Measurements from ENCODE around the gene PSMB5. TPM values are rescaled to one million over a fixed set of nuclear protein-coding genes. Genes with fewer than 3 reads are reported as not detected.

PSMB5 gene
- total RNA-seq, 2 experiments from 2014 or later = 66.7 to 95.3 TPM

- no peaks in the 10 kb centered on the region for H3K4me1 Mint-ChIP-seq
- CTCF ChIA-PET = interaction anchor here (0.6 to 25.7 kb wide), 5 partner anchors 9 to 1383 kb away, joined by 3 to 867 read pairs (median 57); partner anchors contain the start of genes AJUBA and CDH24
- ATAC-seq (no peak), DNase-seq (no peak)
- H3K4me3 Mint-ChIP-seq = no peak overlapping the region
- peaks cover 3% of the 10 kb centered on the region for H3K36me3 Mint-ChIP-seq
- no peaks in the 10 kb centered on the region for H3K27me3 Mint-ChIP-seq
- H3K9me3 Mint-ChIP-seq (ENCODE audit: low read depth) = no peaks in the 10 kb centered on the region
- no peak overlapping the region for H3K27ac Mint-ChIP-seq
Observed at GRCh38 chr14:22997676-22998323, 36.9 kb downstream of the PSMB5 start.

DNA sequence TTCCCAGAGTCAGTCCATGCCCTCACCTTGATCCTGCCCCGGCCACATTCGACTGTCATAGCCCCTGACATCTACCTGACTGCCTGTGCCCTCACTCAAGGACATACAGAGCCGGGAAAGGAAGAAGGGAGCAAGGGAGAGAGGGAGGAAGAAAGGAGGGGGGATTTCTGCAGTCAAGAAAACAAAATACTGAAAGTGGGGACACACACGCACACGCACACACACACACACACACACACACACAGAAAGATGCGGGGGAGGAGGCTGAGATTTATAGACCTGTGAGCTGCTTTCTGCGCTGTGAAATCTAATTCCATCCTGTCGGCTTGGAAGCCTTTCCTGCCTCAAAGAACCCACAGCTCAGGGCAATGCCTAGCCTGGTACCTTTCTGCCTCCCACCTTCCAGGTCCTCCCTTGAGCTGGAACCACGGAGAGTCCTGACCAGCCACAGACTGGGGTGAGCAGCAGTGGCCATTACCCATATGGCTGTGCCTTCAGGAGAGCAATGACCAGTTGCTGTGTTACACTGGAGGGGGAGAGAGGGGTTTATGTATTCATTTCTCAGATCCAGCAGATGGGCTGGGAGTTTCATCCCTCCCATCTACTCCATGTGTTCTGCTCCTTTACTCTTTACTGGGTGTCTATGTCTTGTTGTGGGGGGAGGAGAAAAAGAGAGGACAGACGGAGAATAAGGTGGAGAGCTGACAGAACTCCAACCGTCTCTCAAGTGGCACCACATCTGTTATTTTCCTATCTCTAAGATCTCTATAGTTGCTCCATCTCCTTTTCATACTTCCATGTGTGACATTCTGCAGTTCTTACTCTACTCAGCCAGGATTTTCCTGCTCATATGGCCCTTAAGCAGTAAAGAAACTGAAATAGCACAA is 37.7 kb downstream of the PSMB5 start:
- Mint-ChIP-seq H3K27me3 (no peaks in the 10 kb centered on the region), H3K9me3 (ENCODE audit: low read depth) (no peaks in the 10 kb centered on the region), H3K27ac (no peak overlapping the region), H3K4me1 (no peaks in the 10 kb centered on the region), H3K36me3 (peaks cover 3% of the 10 kb centered on the region), H3K4me3 (no peak overlapping the region)
- ATAC-seq = no peak
- CTCF ChIA-PET = interaction anchor here (0.7 to 25.7 kb wide), 6 partner anchors 10 to 63 kb away, joined by 3 to 867 read pairs (median 41); partner anchors contain the start of genes AJUBA, CDH24 and PSMB5
- no peak for DNase-seq

DNA sequence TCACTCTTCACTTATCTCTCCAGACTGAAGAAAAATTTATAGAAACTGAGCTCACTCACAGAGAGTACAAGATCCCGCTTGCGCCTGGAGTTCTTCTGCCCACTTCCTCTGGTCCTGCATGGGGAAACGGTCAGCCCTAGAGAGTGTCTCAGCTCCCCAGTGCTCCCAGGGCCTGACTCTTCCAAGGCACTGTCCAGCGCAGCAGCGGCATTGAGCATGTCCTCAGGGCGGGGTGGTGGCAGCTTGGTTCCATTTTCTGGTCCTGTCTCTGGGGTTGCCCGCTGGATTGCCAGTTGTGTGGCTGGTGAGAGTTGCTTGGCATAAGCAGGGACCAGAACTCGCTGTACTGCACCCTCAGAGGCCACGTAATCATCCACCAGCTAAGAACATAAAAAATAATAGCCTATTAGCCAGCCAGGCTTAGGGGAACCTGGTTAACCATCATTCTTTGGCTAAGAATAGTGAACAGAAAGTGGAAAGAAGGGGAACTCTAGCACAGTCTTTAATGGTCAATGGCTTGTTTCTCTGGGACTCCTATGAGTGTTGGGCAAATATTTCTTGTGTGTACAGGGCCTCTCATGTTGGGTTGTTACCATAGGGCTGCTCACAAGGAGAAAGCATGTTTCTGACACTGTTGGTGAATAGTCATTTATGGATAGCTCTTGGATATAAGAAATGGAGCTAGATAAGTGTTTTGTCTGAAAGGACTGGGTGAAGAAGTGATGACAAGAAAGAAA is 38.6 kb downstream of the PSMB5 start:
- no peak overlapping the region for H3K4me3 Mint-ChIP-seq
- no peaks in the 10 kb centered on the region for H3K4me1 Mint-ChIP-seq
- H3K9me3 Mint-ChIP-seq (ENCODE audit: low read depth) = no peaks in the 10 kb centered on the region
- no peaks in the 10 kb centered on the region for H3K27me3 Mint-ChIP-seq
- ATAC-seq (no peak), DNase-seq (no peak)
- CTCF ChIA-PET = interaction anchor here (0.7 to 25.7 kb wide), 13 partner anchors 11 to 82 kb away, joined by 3 to 867 read pairs (median 7); partner anchors contain the start of genes AJUBA, CDH24, PRMT5 and PSMB5
- H3K27ac Mint-ChIP-seq = no peak overlapping the region
- H3K36me3 Mint-ChIP-seq = peaks cover 3% of the 10 kb centered on the region

- Mint-ChIP-seq H3K4me1 (no peaks in the 10 kb centered on the region), H3K9me3 (ENCODE audit: low read depth) (no peaks in the 10 kb centered on the region), H3K27me3 (no peaks in the 10 kb centered on the region), H3K36me3 (peaks cover 4% of the 10 kb centered on the region), H3K4me3 (no peak overlapping the region), H3K27ac (no peak overlapping the region)
- DNase-seq = no peak
- ATAC-seq = peak; percentile 73
- CTCF ChIA-PET = interaction anchor here (0.7 to 25.7 kb wide), 31 partner anchors 10 to 1487 kb away, joined by 3 to 867 read pairs (median 4); partner anchors contain the start of genes ACIN1, AJUBA, C14orf119 and CDH24
Observed at GRCh38 chr14:22994762-22995275, 39.9 kb downstream of the PSMB5 start.

GRCh38 chr14:22993517-22993916 is 41.2 kb downstream of the PSMB5 start:
- DNase-seq = no peak
- no peak overlapping the region for H3K27ac Mint-ChIP-seq
- H3K4me1 Mint-ChIP-seq = no peaks in the 10 kb centered on the region
- peaks cover 4% of the 10 kb centered on the region for H3K36me3 Mint-ChIP-seq
- H3K9me3 Mint-ChIP-seq (ENCODE audit: low read depth) = no peaks in the 10 kb centered on the region
- ATAC-seq = no peak
- H3K27me3 Mint-ChIP-seq = no peaks in the 10 kb centered on the region
- H3K4me3 Mint-ChIP-seq = no peak overlapping the region
- CTCF ChIA-PET = interaction anchor here (0.7 to 25.7 kb wide), 11 partner anchors 9 to 327 kb away, joined by 3 to 867 read pairs (median 5); partner anchors contain the start of genes AJUBA and CDH24

DNA sequence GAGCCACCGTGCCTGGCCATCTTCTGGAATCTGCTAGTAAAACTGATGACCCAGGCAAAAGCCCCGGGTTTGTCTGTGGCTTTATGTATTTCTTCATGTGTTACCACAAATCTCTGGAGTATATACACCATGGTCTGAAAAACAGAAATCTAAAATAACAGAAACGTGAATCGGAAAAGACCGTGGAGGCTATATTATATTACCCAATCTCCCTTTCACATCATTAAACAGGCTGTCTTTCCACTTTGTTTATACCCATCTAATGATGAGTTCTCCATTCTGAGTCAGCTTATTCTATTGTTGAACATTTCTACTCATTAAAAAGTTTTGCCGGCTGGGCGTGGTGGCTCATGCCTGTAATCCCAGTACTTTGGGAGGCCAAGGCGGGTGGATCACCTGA is 42.8 kb downstream of the PSMB5 start:
- no peak for DNase-seq
- CTCF ChIA-PET = interaction anchor here (1.1 to 25.7 kb wide), 4 partner anchors 7 to 68 kb away, joined by 4 to 867 read pairs (median 52); partner anchors contain the start of genes AJUBA and CDH24
- H3K27me3 Mint-ChIP-seq = no peaks in the 10 kb centered on the region
- peaks cover 4% of the 10 kb centered on the region for H3K36me3 Mint-ChIP-seq
- H3K27ac Mint-ChIP-seq = no peak overlapping the region
- no peak for ATAC-seq
- H3K9me3 Mint-ChIP-seq (ENCODE audit: low read depth) = no peaks in the 10 kb centered on the region
- H3K4me1 Mint-ChIP-seq = no peaks in the 10 kb centered on the region
- no peak overlapping the region for H3K4me3 Mint-ChIP-seq

DNA sequence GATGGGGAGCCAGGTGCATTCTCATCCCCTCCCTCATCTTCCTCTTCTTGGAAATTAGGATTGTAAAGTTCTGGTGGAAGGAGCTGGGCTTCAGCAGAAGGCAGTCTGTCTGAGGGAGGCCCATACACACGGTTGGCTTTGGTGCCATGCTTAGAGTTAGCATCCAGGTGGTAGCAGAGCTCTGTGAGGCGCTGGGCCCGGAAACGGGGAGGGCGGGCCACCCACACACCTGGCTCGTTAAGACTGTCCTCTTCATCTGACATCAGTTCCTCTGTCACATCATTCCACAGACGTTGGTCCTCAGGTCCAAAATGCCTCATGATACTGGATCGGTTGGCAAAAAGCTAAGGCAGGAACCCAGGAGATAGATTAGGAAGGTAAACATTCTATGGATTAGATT is 47.4 kb downstream of the PSMB5 start:
- Mint-ChIP-seq H3K27ac (no peak overlapping the region), H3K9me3 (ENCODE audit: low read depth) (no peaks in the 10 kb centered on the region), H3K4me3 (no peak overlapping the region), H3K4me1 (no peaks in the 10 kb centered on the region), H3K27me3 (no peaks in the 10 kb centered on the region), H3K36me3 (peaks cover 1% of the 10 kb centered on the region)
- CTCF ChIA-PET = interaction anchor here (0.8 to 25.7 kb wide), 28 partner anchors 8 to 416 kb away, joined by 3 to 867 read pairs (median 9); partner anchors contain the start of genes CDH24, DAD1, PRMT5 and PSMB11
- ATAC-seq (no peak), DNase-seq (no peak)

GRCh38 chr14:22986508-22987054 is 48.1 kb downstream of the PSMB5 start:
- Mint-ChIP-seq H3K27me3 (no peaks in the 10 kb centered on the region), H3K27ac (no peak overlapping the region), H3K9me3 (ENCODE audit: low read depth) (no peaks in the 10 kb centered on the region), H3K4me1 (no peaks in the 10 kb centered on the region), H3K4me3 (no peak overlapping the region), H3K36me3 (peaks cover 1% of the 10 kb centered on the region)
- peak; percentile 93 for DNase-seq
- CTCF ChIA-PET = interaction anchor here (0.7 to 25.7 kb wide), 52 partner anchors 9 to 430 kb away, joined by 3 to 867 read pairs (median 5); partner anchors contain the start of genes ACIN1, C14orf119, CDH24 and DAD1
- ATAC-seq = peak; percentile 62

DNA sequence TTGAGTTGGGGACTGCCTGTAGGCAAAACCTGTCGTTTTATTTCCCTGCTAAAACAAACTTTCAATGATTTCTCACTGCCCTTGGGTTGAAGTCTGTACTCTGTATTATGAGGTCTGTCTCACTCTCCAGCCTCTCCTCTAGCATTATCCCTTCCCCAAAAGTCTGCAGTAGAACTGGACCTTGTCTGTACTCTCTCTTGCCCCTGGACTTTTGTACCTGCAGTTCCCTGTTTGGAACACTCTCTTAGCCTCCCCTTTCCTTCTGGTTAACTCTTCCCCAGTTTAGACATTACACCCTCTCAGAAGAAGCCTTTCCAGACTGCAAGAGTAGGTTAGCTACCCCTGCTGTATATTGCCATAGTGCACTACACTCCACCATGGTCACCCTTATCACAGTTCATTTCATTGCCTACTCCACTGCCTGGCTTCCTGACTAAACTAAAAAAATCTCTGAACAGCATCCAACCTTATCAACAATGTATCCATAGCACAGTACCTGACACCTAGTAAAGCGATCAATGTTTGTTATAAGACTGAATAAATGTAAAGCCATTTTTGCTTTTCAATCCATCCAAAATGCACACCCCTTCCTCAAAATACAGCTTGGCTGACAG is 48.7 kb downstream of the PSMB5 start:
- DNase-seq = no peak
- Mint-ChIP-seq H3K4me3 (no peak overlapping the region), H3K27ac (no peak overlapping the region)

DNA sequence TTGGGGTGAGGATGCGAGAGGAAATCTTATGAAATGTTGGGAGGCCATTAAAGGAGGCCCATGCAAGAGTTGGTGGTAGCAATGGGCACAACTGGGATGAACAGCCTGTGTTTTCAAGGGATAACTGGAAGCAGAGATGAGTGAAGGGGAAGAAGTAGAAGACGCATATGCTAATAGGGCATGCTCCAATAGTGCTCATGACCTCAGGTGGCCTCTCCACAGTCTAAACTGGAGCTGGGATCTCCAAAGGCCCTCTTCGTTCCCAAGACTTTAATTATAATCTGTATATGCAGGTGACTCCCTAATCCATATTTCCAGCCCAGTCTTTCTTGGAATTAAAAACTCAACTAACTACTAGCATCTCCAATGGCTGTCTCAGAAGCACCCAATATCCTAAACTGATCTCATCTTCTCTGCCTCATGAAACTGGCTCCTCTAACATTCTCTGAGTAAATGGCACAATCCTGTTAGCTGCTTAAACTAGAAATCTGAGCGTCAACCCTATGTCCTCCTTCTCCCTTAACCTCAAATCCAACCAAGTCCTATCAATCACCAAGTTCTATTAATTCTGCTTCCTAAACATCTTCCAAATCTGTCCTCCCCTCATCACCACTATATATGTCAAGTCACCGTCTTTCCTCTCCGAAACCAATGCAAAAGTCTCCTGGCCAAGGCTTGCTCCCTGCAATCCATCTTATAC is 49.6 kb downstream of the PSMB5 start:
- H3K4me1 Mint-ChIP-seq = peaks cover under 1% of the 10 kb centered on the region

More for the DNA sequence above, 48.7 kb downstream of the PSMB5 start:
- no peaks in the 10 kb centered on the region for H3K9me3 Mint-ChIP-seq (ENCODE audit: low read depth)
- H3K4me1 Mint-ChIP-seq = no peaks in the 10 kb centered on the region
- ATAC-seq = no peak
- CTCF ChIA-PET = interaction anchor here (0.7 to 25.7 kb wide), 51 partner anchors 9 to 430 kb away, joined by 3 to 867 read pairs (median 5); partner anchors contain the start of genes ACIN1, C14orf119, CDH24 and DAD1
- H3K36me3 Mint-ChIP-seq = peaks cover 1% of the 10 kb centered on the region
- peaks cover 2% of the 10 kb centered on the region for H3K27me3 Mint-ChIP-seq

GRCh38 chr14:22982477-22983245 is 52.0 kb downstream of the PSMB5 start, which contains the start of gene AJUBA:
AJUBA (minus strand) TSS chr14:22982551; CDS start chr14:22982266, 285 bp downstream.
- no peaks in the 10 kb centered on the region for H3K9me3 Mint-ChIP-seq (ENCODE audit: low read depth)
- DNase-seq (peak; percentile 78), ATAC-seq (peak; percentile 81)
- H3K27me3 Mint-ChIP-seq = peaks cover 25% of the 10 kb centered on the region
- no peak within 1 kb of the TSS for H3K27ac Mint-ChIP-seq
- H3K4me3 Mint-ChIP-seq = peak within 1 kb of the TSS; percentile 24
- CTCF ChIA-PET = interaction anchor here (0.7 to 25.7 kb wide), 29 partner anchors 11 to 1132 kb away, joined by 3 to 867 read pairs (median 5); partner anchors contain the start of genes ACIN1, C14orf119, CDH24 and HAUS4
- peaks cover 4% of the 10 kb centered on the region for H3K4me1 Mint-ChIP-seq
- peaks cover 2% of the 10 kb centered on the region for H3K36me3 Mint-ChIP-seq

More for the DNA sequence above, 49.6 kb downstream of the PSMB5 start:
- no peak for DNase-seq
- Mint-ChIP-seq H3K4me3 (no peak overlapping the region), H3K27ac (no peak overlapping the region), H3K36me3 (peaks cover 1% of the 10 kb centered on the region), H3K9me3 (ENCODE audit: low read depth) (no peaks in the 10 kb centered on the region), H3K27me3 (peaks cover 9% of the 10 kb centered on the region)
- no peak for ATAC-seq
- CTCF ChIA-PET = interaction anchor here (1.0 to 25.7 kb wide), 14 partner anchors 10 to 429 kb away, joined by 3 to 867 read pairs (median 22); partner anchors contain the start of genes CDH24, HAUS4, PRMT5 and PSMB11
